ENCODE results near the gene TSPAN4.
A peak's percentile ranks its signal among the peaks of the same experiment; 100 is the strongest.

Gene TSPAN4

DNA sequence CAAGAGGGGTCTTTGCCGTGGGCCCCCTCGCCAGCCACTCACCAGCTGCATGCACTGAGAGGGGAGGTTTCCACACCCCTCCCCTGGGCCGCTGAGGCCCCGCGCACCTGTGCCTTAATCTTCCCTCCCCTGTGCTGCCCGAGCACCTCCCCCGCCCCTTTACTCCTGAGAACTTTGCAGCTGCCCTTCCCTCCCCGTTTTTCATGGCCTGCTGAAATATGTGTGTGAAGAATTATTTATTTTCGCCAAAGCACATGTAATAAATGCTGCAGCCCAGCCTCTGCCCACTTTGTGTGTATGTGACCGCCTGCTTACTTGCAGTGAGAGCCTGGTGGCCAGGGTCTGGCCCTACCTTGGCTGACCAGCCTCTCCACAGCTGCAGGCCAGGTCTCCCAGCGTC is 17.7 kb upstream of the TSPAN4 start:
- DNase-seq = no peak

DNA sequence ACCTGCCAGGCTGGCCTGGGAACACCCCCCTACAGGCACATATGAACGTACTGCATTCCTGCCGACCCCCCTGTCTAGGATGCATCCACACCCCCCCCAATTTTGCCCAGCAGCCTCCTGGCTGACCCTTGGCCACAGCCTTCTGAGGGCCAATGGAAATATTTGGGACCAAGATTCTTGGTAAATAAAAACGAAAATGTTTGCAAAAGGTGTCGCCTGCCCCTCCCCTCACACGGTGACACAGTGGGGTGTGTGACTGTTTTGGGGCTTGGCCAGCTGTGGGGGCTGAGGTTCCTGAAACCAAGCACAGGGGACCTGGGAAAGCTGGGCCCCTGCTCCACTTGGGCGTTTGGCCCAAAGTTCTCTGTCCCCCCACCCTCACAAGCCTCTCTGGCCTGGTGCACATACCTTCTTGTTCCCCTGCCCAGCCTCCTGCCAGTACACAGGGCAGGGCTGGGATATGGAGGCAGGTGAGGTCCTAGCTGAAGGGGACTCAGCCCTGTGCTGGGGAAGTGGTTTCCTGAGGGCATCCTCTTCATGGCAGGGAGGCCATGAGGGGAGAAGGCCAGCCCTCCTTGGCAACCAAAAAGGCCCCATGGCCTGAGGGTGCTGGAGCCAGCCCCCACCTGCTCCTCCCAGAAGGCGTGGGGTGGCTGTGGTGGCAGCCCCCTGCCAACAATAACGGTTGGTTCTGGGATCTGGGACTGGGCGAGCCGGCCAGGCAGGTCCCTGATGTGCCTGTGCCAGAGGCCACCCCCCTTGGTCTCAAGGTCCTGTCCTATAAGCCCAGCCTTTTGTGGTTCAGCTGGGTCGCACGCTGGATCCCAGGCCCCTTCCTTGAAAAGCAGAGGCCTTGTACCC is 17.1 kb upstream of the TSPAN4 start:
- no peak for DNase-seq

DNA sequence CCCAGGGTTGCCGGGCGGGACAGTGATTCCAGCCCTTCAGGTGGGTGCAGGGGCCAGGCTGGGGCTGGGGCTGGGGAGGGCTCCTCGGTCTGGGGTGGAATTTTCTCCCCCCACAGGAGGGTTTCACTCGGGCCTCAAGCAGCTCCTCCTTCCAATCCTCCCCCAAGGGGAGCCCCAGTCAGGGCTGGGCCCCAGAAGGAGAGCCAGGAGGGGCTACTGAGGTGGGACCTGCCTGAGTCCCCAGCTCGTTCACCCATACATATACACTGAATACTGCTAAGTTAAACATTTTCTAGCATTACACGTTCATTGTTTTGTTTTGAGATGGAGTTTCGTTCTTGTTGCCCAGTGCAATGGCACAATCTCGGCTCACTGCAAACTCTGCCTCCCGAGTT is 16.4 kb upstream of the TSPAN4 start:
- no peak for DNase-seq

DNA sequence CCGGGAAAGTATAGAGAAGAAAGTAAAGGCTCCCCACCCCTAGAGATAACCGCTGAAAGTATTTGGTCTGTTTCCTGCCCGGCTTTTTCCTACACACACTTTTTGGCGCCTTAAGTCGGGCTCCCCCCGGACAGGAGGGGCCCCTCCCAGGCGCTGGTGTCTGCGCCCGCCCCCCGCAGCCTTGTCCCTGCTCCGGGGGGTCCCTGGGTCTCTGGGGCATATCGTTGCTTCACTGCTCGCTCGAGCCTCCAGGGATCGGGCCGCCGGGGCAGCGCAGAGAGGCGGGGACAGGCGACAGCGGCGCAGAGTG is 15.9 kb upstream of the TSPAN4 start:
- no peak for DNase-seq

DNA sequence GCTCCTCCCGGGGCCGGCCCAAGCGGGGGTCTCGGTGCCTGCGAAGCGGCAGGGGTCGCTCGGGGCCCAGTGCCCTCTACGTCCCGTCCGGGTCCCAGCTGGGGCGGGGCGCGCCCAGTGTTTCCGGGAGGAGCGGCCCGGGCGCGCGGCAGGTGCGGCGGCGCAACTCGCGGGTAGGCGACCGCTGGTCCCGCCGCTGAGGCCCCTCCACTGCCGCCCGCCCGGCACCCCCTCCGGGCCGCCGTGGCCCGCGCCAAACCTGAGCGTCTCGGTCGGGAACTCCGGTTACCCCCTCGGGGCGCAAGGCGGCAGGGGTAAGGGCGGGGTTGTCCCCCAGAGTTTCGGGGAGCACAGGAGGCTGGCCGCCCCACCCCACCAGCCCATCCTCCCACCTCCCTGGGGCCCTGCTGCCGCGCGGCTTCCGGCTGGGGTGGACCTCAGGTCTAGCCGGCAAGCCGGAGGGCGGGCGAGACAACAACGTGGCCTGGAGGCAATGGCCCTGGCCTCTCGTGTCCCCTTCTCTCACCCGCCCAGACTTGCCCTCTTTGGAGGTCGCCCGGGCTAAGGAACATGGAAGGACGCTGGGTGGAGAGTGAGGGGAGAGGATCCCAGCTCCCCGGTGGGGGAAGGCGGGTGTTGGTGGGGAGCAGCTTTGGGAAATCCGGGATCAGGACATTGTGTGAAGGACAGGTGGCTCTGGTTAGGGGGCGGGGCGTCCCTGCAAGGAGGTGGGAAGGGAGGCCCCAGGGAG is 15.3 kb upstream of the TSPAN4 start:
- no peak for DNase-seq

DNA sequence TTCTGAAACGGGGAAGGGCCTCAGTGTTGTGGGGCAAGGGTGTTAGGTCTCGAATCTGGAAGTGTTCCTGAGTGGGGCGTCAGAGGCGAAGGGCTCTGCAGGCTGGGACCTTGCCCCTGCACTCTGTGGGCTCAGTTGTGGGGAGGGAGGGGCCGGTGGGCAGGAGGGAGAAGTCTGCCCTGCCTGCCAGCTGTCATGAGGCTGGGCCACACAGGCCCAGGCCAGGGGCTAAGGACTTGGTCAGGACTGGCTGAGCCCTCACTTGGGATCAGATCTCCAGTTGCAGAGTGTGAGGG is 14.8 kb upstream of the TSPAN4 start, which contains the start of gene CRACR2B:
TSS of gene CRACR2B (plus strand) at position 23 of the 296 bp plus-strand sequence. CDS start 689 bp downstream, outside the sequence.
- no peak for DNase-seq

DNA sequence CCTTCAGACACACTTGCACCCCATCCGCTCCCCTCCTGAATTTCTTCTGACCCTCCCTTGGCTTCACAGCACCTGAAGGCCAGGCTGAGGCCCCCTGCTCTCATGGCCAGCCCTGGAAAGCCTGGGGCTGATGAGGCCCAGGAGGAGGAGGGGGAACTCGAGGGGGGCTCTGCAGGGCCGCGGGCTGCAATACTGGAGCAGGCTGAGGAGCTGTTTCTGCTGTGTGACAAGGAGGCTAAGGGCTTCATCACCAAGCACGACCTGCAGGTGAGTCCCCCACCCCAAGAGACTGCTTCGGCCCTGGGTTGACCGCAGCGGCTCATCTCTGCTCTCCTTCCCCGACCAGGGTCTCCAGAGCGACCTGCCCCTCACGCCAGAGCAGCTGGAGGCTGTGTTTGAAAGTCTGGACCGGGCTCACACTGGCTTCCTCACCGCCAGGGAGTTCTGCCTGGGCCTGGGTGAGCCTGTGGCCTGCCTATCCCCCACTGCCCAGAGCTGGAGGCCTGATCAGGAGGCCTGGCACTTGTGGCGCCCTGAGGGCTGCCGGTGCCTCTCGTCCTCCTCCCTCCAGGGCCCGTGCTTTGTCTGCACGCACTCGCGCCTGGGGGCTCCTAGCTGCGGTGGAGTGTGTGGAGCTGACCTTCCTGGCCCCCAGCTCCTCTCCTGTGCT is 14.0 kb upstream of the TSPAN4 start:
- no peak for DNase-seq

DNA sequence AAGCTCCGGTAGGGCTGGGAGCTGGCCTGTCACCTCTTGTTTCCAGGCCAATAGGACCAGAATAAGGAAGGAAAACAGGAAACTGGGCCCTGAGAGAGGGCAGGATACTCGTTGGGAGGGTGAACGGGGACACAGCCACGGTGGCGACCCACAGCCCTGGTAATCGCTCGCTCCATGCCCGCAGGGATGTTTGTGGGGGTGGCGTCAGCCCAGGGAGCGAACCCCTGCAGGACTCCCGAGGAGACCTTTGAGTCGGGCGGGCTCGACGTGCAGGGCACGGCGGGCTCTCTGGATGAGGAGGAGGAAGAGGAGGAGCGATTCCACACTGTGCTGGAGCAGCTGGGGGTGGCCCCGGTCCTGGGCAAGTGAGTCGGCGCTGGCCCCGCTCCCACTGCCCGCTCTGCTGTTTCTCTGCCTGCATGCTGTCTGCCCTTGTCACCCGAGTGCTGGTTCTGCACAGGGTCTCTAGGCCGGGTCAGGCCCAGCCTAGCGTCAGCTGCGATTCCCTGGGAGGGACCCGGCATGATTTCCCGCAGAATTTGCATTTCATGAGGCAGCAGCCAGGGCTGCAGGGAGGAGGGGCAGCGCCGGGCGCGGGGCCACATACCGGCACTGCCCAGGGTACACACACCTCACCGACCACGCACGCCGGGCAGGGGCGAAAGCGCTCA is 13.3 kb upstream of the TSPAN4 start:
- no peak for DNase-seq

DNA sequence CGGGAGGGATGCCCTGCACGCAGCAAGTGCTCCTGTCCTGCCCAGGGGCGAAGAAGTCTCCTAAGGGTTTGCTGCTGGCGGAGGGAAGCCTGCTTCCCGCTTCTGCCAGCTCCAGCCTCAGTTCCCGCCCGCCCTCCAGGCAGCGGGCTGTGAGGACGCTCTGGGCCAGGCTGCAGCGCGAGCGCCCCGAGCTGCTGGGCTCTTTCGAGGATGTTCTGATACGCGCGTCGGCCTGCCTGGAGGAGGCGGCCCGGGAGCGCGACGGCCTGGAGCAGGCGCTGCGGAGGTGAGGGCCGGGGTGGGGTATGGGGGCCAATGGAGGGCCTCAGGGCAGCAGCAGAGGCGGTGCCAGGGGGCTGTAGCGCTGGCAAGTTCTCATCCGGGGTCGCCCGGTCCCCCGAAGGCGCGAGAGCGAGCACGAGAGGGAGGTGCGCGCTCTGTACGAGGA is 12.8 kb upstream of the TSPAN4 start:
- no peak for DNase-seq

DNA sequence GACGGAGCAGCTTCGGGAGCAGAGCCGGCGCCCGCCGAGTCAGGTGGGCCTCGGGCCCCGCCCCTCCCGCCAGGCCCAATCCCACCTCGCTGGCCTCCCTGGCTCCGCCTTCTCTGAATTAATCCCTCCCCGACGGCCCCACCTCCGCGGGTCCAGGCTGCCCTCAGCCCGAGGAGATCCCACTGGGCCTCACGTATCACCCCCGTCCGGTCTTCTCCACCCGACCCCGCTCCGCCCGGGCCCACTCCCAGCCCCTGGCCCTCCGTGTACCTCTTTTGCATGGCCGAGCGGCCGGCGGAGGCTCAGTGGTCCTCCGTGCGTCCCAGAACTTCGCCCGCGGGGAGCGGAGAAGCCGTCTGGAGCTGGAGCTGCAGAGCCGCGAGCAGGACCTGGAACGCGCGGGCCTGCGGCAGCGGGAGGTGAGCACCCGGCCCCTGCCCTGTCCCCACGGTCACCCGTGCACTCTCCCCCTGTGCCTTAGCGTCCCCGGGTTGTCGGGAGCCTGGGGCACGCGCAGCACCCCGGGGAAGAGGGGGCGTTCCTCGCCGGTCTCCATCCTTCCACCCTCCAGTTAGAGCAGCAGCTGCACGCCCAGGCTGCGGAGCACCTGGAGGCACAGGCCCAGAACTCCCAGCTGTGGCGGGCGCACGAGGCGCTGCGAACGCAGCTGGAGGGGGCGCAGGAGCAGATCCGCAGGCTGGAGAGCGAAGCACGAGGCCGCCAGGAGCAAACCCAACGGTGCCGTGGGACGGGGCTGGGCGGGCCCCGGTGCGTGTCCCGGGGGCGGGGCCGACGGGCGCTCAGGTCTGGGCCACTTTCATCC is 12.1 kb upstream of the TSPAN4 start:
- DNase-seq = peak in 2 of 4 experiments; percentile 21 to 50

DNA sequence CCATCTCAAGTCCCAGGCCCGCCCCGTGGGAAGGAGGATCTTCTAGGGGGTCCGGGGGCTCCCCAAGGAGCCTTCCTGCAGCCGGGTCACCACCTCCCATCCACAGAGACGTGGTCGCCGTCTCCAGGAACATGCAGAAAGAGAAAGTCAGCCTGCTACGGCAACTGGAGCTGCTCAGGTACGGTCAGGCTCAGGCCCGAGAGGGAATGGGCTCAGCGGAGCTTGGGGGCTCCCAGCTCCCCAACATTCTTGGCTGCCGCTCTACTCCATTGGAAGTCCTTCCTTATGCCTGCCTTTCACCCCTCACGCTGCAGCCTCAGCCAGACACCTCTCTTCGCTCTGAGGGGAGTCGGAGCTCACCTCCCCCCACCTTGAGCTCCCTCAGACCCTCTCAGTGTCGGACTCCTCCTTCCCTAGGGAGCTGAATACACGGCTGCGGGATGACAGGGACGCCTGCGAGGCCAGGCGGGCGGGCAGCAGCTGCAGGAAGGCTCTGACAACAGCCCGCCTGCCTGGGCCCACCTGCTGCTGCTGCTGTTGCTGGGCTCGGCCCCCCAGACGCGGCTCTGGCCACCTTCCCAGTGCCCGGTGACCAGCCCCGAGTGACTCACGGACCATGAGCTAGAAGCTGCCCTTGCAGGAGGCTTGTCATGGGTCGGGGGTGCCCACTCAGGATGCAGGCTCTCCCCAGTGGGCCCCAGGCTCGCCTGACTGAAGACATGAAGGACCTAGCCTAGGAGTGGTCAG is 11.4 kb upstream of the TSPAN4 start:
- DNase-seq = no peak

DNA sequence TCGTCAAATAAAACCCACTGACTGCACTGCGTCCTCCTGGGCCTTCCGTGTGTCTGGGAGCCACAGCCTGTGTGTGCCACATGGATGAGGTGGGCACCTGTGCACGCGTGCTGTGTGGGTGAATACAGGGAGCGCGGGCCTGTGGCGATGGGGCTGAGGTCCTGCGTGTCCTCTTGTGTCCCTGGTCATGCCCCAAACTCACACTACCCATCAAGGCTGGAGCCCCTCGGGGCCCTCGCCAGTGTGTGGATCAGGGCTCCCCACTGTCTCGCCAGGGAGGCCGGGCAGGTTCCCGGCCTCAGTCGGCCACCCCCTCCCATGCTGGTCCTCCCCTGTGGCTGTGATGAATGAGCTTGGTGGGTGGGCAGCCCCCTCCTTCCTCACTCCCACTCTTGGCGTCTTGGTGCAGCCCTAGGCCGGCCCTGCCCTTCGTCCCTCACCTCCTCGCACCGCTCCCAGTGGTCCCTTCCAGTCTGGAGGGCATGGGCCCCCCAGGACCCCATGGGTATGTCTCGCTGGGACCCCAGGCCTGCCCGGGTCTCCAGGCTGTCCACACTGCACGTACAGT is 10.6 kb upstream of the TSPAN4 start:
- no peak for DNase-seq

DNA sequence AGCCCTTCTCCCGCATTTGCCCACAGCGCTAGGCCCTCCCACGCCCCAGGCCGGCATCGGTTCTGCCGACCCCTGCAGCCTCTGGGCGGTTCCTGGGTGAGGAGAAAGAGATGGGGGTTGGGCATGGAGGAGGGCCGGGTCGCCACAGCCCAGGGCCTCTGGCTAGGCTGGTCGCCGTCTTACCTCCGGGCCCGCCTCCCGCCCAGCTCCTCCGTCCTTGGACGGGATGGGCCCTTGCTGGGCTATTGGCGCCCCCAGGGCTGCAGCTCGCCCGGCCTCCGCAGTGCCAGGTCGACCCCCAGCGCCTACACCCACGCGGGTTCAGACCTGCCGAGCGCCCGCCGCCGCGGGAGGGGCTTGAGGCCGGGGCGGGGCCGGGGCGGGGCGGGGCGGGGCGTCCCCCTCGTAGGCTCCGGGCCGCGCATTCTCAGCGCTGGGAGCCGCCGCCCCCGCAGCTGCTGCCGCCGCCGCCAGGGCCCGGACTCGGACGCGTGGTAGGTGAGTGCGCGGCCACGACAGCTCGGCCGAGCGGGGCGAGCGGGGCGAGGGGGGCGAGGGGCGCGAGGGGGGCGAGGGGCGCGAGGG is 10.0 kb upstream of the TSPAN4 start, which contains the start of gene CD151:
TSS of gene CD151 (plus strand) at position 424 of the 585 bp plus-strand sequence. CDS start 3,118 bp downstream, outside the sequence.
- peak in 2 of 4 experiments; percentile 26 to 37 for DNase-seq

DNA sequence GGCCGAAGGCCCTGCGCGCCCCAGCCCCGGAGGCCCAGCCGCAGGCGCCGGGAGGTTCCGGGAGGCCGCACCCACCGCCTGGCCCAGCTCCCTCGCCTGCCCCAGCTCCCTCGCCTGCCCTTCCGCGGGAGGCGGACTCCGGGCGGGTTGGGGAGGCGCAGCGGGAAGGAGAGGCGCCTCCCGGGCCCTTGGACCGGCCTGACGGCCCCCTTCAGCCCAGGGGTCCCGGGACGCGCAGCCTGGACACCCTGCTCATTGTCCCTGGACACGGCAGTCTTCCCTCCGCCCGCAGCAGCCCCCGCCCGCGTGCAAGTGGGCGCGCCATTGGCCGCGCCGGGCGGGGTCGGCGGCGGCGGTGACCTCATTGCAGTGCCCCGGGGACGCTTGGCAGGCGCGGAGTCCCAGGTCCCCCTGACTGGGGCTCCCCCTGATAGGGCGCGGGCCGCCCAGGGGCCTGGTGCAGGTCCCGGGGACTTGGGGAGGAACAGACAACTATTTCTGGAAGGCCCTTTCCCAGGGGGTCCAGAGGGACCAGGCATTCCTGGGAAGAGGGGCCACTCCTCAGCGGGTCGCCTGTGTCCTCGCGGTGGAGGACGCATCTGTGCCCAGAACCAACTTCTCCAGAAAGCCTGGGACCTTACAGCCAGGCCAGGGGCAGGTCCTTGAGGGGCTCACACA is 9.4 kb upstream of the TSPAN4 start:
- DNase-seq = no peak

DNA sequence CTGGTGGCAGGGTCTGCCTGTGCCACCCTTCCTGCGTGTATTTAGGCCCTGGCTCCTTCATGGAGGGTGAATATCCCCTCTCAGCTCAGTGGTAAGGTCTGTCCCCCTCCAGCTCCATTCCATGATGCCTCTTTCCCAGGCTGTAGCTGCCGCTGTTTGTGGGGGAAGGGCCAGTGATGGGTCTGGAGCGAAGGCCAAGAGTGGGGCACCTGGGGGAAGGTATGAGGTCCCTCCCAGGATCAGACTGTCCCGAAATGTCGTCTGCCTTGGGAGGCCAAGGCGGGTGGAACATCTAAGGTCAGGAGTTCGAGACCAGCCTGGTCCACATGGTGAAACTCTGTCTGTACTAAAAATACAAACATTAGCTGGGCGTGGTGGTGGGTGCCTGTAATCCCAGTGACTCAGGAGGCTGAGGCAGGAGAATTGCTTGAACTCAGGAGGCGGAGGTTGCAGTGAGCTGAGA is 8.8 kb upstream of the TSPAN4 start:
- DNase-seq = no peak

DNA sequence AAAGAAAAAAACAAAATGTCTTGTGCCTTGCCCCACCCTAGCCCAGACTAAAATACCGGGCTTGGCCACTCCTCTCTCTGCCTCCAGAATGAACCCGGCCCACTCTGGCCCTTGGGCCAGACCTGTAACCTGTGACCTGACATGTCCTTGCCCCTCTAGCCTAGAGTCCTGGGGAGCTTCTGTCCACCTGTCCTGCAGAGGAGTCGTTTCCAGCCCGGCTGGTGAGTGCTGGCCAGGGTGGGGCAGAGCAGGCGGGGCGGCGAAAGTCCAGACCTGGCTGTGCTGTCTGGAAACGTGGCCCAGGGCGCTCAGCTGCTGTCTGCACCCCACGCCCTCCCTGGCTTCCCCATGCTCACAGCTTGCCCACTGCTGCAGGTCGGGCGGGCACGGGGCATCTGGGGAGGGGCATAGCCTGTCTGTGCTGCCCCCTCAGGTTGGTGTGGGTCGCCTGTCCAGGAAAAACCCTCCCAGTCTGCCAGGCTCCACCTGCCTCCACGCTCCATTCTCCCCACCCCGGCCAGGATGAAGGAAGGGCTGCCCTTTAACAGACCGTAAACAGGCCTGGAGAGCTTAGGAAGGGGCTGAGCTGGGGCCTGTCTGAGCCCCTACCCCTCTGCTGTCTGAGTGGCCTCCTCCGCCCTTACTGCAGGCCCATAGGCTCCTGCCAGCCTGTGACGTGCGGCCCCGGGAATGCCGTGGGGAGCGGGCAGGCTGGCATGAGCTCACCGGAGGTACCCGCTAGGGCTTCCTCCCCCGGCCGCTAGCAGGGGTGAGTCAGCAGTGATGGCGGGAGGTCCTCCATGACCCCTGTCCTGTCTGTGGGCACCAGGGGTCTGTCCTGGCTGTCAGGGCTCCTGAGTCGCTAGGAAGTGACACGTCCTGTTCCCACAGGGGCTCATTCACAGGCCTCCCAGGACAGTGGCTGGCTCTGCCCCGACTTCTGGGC is 8.0 kb upstream of the TSPAN4 start:
- no peak for DNase-seq

DNA sequence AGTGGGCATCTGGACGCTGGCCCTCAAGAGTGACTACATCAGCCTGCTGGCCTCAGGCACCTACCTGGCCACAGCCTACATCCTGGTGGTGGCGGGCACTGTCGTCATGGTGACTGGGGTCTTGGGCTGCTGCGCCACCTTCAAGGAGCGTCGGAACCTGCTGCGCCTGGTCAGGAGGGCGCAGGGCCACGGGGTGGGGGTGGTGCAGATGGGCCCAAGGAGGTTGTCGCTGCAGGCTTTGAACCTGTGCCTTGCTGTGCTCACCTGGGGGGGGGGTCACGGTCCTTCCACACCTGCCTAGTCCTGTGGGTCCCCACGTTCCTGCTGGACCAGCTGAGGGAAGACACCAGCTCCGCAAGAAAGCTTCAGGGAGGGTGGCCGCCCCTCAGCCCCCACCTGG is 6.4 kb upstream of the TSPAN4 start:
- DNase-seq = no peak

DNA sequence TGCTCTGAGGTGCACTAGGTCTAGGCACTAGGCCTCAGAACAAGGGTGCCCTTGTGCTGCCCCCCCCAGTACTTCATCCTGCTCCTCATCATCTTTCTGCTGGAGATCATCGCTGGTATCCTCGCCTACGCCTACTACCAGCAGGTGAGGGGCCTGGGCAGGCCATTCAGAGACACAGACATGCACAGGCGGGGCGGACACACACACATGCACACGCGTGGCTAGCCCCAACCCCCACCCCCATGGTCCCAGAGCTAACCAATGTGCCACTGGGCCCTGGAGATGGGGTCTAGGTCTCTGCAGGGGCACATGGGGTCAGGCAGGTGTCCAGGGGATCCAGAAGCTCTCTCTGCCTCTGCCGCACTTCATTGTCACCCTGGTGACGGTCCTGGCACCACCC is 6.0 kb upstream of the TSPAN4 start:
- DNase-seq = no peak
